ENCODE measurements around the gene LCE3D.

DNA sequence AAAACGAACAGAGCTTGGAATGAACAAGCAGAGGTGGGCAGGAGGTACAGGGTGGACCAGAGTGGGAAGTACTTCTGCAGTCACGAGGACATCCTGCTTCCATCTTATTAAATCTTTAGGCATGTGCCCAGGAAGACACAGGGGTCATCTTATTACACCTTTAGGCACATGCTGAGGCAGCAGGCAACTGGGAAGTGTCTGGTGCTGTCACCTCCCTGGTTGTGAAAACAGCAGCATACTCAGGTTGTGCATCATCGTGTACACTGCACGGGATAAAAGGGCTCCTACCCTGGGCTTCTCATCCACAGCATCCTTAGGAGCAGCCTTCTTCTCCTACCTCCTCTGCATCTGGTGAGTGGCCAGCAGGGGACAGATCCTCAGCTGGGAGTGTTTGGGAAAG lies 19.6 kb upstream of the LCE3D start, which contains the start of gene LCE3C:
- TF ChIP-seq CTCF (IDR thresholded peaks at IDR 0.05; ENCODE audit: low read length) (no peak), EZH2 (optimal IDR thresholded peaks at IDR 0.05; ENCODE audit: low read depth, low read length) (no peak), EZH2phosphoT487 (IDR thresholded peaks at IDR 0.05; ENCODE audit: low read length) (no peak)

Data from MM.1S (cell line).